PC-3 (cell line): ENCODE results near the gene PRDM15. TPM values are rescaled to one million over a fixed set of nuclear protein-coding genes. Genes with fewer than 3 reads are reported as not detected.

Experiments
- ATAC-seq: fragments of 200-7000 bp; cut with Tn5 transposase; 2 replicates; pipeline ENCODE4 v1.9.1; 2020; ENCODE audit warnings: mild to moderate bottlenecking, moderate library complexity
- BruUV-seq: library from RNA; stranded (reverse); fragments of 400-500 nt; replicated peaks from 2 replicates; lab custom pipeline; 2021; lab: Mats Ljungman, UMichigan
- CTCF ChIA-PET: fragments of 300-600 bp; sonication (Branson Sonifier 250); formaldehyde crosslinking; loops from one replicate; lab custom pipeline; 2022; ENCODE audit warnings: antibody characterized with exemption; lab: Charles Lee
- POLR2A ChIA-PET: fragments of 300-600 bp; sonication (Branson Sonifier 250); formaldehyde crosslinking; loops from one replicate; lab custom pipeline; 2022; ENCODE audit warnings: antibody characterized with exemption; ENCODE audit not compliant: unreplicated experiment; lab: Charles Lee
- DNase-seq: peaks from one replicate; pipeline ENCODE4 v3.0.0-alpha.2; 2015
- H2AFZ ChIP-seq: fragments of 300-600 bp; sonication (generic); 2 replicates; pipeline ENCODE4 v1.6.0; 2016; ENCODE audit warnings: antibody characterized with exemption, low read length
- H3F3A ChIP-seq: fragments of 300-600 bp; sonication (generic); one replicate; pipeline ENCODE4 v1.6.0; 2017; ENCODE audit warnings: antibody characterized with exemption, low read length, control low read depth, mild to moderate bottlenecking; ENCODE audit not compliant: unreplicated experiment
- H3K27ac ChIP-seq: fragments of 300-600 bp; sonication (generic); 2 replicates; pipeline ENCODE4 v1.5.1; 2016; ENCODE audit warnings: mild to moderate bottlenecking, low read length
- H3K27me3 ChIP-seq: fragments of 300-600 bp; sonication (generic); 2 replicates; pipeline ENCODE4 v1.6.1; 2016; ENCODE audit warnings: low read length, mixed read lengths
- H3K36me3 ChIP-seq: fragments of 300-600 bp; sonication (generic); 2 replicates; pipeline ENCODE4 v1.6.1; 2016; ENCODE audit warnings: low read depth, mixed run types, low read length, mixed read lengths
- H3K4me1 ChIP-seq: fragments of 300-600 bp; sonication (generic); 2 replicates; pipeline ENCODE4 v1.5.1; 2016; ENCODE audit warnings: low read length; ENCODE audit not compliant: insufficient read depth
- H3K4me2 ChIP-seq: fragments of 300-600 bp; sonication (generic); 2 replicates; pipeline ENCODE4 v1.6.0; 2016; ENCODE audit warnings: low read length
- H3K4me3 ChIP-seq: fragments of 300-600 bp; sonication (generic); 2 replicates; pipeline ENCODE4 v1.5.1; 2016; ENCODE audit warnings: mild to moderate bottlenecking, low read length, mixed read lengths
- H3K79me2 ChIP-seq: fragments of 300-600 bp; sonication (generic); 2 replicates; pipeline ENCODE4 v1.6.1; 2017; ENCODE audit warnings: low read length, mixed read lengths
- H3K9ac ChIP-seq: fragments of 300-600 bp; sonication (generic); 2 replicates; pipeline ENCODE4 v1.6.0; 2016; ENCODE audit warnings: mild to moderate bottlenecking, low read length
- H3K9me2 ChIP-seq: fragments of 300-600 bp; sonication (generic); replicated peaks from 2 replicates; pipeline ENCODE4 v1.6.1; 2016; ENCODE audit warnings: mixed run types, low read length, mixed read lengths
- H3K9me3 ChIP-seq: fragments of 300-600 bp; sonication (generic); 2 replicates; pipeline ENCODE4 v1.6.1; 2016; ENCODE audit warnings: low read length, mixed read lengths
- H4K20me1 ChIP-seq: fragments of 300-600 bp; sonication (generic); 2 replicates; pipeline ENCODE4 v1.6.1; 2016; ENCODE audit warnings: low read length, mixed read lengths
- CTCF ChIP-seq: fragments of 300-600 bp; sonication (generic); conservative IDR thresholded peaks from 2 replicates; pipeline ENCODE4 v1.5.1; 2017; ENCODE audit warnings: antibody characterized with exemption, low read depth, mild to moderate bottlenecking, low read length
- EZH2 ChIP-seq: fragments of 300-600 bp; sonication (generic); IDR thresholded peaks from one replicate; pipeline ENCODE4 v1.6.1; 2017; ENCODE audit warnings: antibody characterized with exemption, mild to moderate bottlenecking, low read length; ENCODE audit not compliant: unreplicated experiment
- EZH2phosphoT487 ChIP-seq: fragments of 300-600 bp; sonication (generic); IDR thresholded peaks from 2 replicates; pipeline ENCODE4 v1.6.1; 2018; ENCODE audit warnings: mild to moderate bottlenecking, antibody characterized with exemption, low read length, borderline replicate concordance
- intact Hi-C: fragments of 100-400 bp; cut with micrococcal nuclease; formaldehyde crosslinking; loops from 2 replicates; pipeline ENCODE4 v1.9.0; 2023
- total RNA-seq: library from RNA; depleted of rRNA; stranded (reverse); fragments of >200 nt; gene quantifications from 2 replicates; pipeline ENCODE4 v1.2.3, GENCODE V29; 2014

PRDM15 gene
- total RNA-seq, 1 experiment from 2014 or later = 13.4 TPM

GRCh38 chr21:41834926-41835663, 44.0 kb downstream of the PRDM15 start:
- ATAC-seq (no peak), DNase-seq (no peak)
- Histone ChIP-seq H4K20me1 (no peaks in the 10 kb centered on the region), H3K4me3 (no peak overlapping the region), H3K36me3 (peaks cover 17% of the 10 kb centered on the region), H3K9me3 (no peaks in the 10 kb centered on the region), H3K79me2 (no peaks in the 10 kb centered on the region), H3K9ac (no peak overlapping the region), H3K27ac (no peak overlapping the region), H3K9me2 (no peaks in the 10 kb centered on the region), H3K27me3 (no peaks in the 10 kb centered on the region), H3F3A (no peaks in the 10 kb centered on the region), H3K4me2 (no peak overlapping the region), H2AFZ (no peak overlapping the region), H3K4me1 (no peaks in the 10 kb centered on the region)
- CTCF ChIA-PET = no interaction called here
- intact Hi-C loops = no loop called here
- BruUV-seq = no TSS peak
- POLR2A ChIA-PET = no interaction called here
- TF ChIP-seq EZH2 (no peak), EZH2phosphoT487 (no peak), CTCF (no peak)

GRCh38 chr21:41834252-41834925, 44.8 kb downstream of the PRDM15 start:
- ChIA-PET CTCF (no interaction called here), POLR2A (no interaction called here)
- H3F3A ChIP-seq = no peaks in the 10 kb centered on the region
- H3K27ac ChIP-seq = no peak overlapping the region
- intact Hi-C loops = no loop called here
- TF ChIP-seq CTCF = no peak
- TF ChIP-seq EZH2phosphoT487 = no peak
- no TSS peak for BruUV-seq
- no peaks in the 10 kb centered on the region for H3K4me1 ChIP-seq
- no peak overlapping the region for H3K4me2 ChIP-seq
- no peaks in the 10 kb centered on the region for H4K20me1 ChIP-seq
- no peaks in the 10 kb centered on the region for H3K9me2 ChIP-seq
- H3K79me2 ChIP-seq = no peaks in the 10 kb centered on the region
- no peak overlapping the region for H3K9ac ChIP-seq
- peaks cover 12% of the 10 kb centered on the region; the same call in 1 of the 2 replicates for H3K36me3 ChIP-seq
- no peaks in the 10 kb centered on the region for H3K9me3 ChIP-seq
- H3K27me3 ChIP-seq = no peaks in the 10 kb centered on the region
- ATAC-seq (no peak), DNase-seq (no peak)
- H2AFZ ChIP-seq = no peak overlapping the region
- no peak overlapping the region for H3K4me3 ChIP-seq
